Hepatocyte (in vitro differentiated cells): ENCODE measurements around the gene IL11RA. TPM values are rescaled to one million over a fixed set of nuclear protein-coding genes. Genes with fewer than 3 reads are reported as not detected.

Experiments used
- DNase-seq: peaks from one replicate; pipeline ENCODE4 v3.0.0-alpha.2; 2016; ENCODE audit warnings: low spot score
- H2AFZ ChIP-seq: fragments of 200-600 bp; sonication (generic); 2 replicates; pipeline ENCODE4 v1.6.0; 2016; ENCODE audit warnings: antibody characterized with exemption, mild to moderate bottlenecking
- H3K27ac ChIP-seq: fragments of 200-600 bp; sonication (generic); 2 replicates; pipeline ENCODE4 v1.5.1; 2016; ENCODE audit warnings: mild to moderate bottlenecking
- H3K27me3 ChIP-seq: fragments of 200-600 bp; sonication (generic); 2 replicates; pipeline ENCODE4 v1.6.1; 2016
- H3K36me3 ChIP-seq: fragments of 200-600 bp; sonication (generic); replicated peaks from 2 replicates; pipeline ENCODE4 v1.5.1; 2016; ENCODE audit warnings: low read depth; ENCODE audit not compliant: insufficient read depth
- H3K4me1 ChIP-seq: fragments of 200-600 bp; sonication (generic); 2 replicates; pipeline ENCODE4 v1.5.1; 2016; ENCODE audit warnings: mild to moderate bottlenecking, moderate library complexity; ENCODE audit not compliant: insufficient read depth
- H3K4me2 ChIP-seq: fragments of 200-600 bp; sonication (generic); 2 replicates; pipeline ENCODE4 v1.6.0; 2016
- H3K4me3 ChIP-seq: fragments of 200-600 bp; sonication (generic); 2 replicates; pipeline ENCODE4 v1.5.1; 2016; ENCODE audit warnings: mild to moderate bottlenecking
- H3K79me2 ChIP-seq: fragments of 200-600 bp; sonication (generic); 2 replicates; pipeline ENCODE4 v1.6.0; 2017; ENCODE audit warnings: mild to moderate bottlenecking
- H3K9me2 ChIP-seq: fragments of 200-600 bp; sonication (generic); replicated peaks from 2 replicates; pipeline ENCODE4 v1.6.0; 2017; ENCODE audit warnings: mild to moderate bottlenecking; ENCODE audit not compliant: insufficient read depth
- H3K9me3 ChIP-seq: fragments of 200-600 bp; sonication (generic); 2 replicates; pipeline ENCODE4 v1.5.1; 2016; ENCODE audit warnings: low read depth, mild to moderate bottlenecking
- H4K20me1 ChIP-seq: fragments of 200-600 bp; sonication (generic); 2 replicates; pipeline ENCODE4 v1.6.0; 2016; ENCODE audit warnings: mild to moderate bottlenecking; ENCODE audit not compliant: insufficient read depth, poor library complexity, severe bottlenecking
- CTCF ChIP-seq: fragments of 200-600 bp; sonication (generic); IDR thresholded peaks from 2 replicates; pipeline ENCODE4 v1.5.1; 2016; ENCODE audit warnings: antibody characterized with exemption, mild to moderate bottlenecking; ENCODE audit not compliant: poor library complexity
- EZH2 ChIP-seq: fragments of 200-600 bp; sonication (generic); IDR thresholded peaks from 2 replicates; pipeline ENCODE4 v1.6.1; 2016; ENCODE audit warnings: antibody characterized with exemption, mild to moderate bottlenecking, borderline replicate concordance
- EZH2phosphoT487 ChIP-seq: fragments of 200-600 bp; sonication (generic); IDR thresholded peaks from one replicate; pipeline ENCODE4 v1.6.1; 2018; ENCODE audit warnings: antibody characterized with exemption, mild to moderate bottlenecking, low read depth, moderate library complexity; ENCODE audit not compliant: unreplicated experiment, severe bottlenecking
- WGBS: methylation state at CpG from one replicate; pipeline ENCODE4 v1.1.6; 2016; ENCODE audit warnings: low lambda C conversion rate; ENCODE audit errors: missing lambda C conversion rate; 5-methylcytosine and 5-hydroxymethylcytosine counted together
- polyA plus RNA-seq: library from polyadenylated mRNA; unstranded; fragments of >200 nt; fragmentation: Nextera tagmentation; extraction: Ambion mirVana; gene quantifications from 2 replicates; pipeline ENCODE4 v1.2.1, GENCODE V29; 2016
- total RNA-seq: library from RNA; depleted of rRNA; stranded (reverse); fragments of >200 nt; gene quantifications from 2 replicates; pipeline ENCODE4 v1.2.3, GENCODE V29; 2014

The IL11RA gene
- total RNA-seq, result 69.4 and 74.6 TPM in 2 replicates
- polyA plus RNA-seq, result 91.8 and 97.2 TPM in 2 replicates

- 3% methylated on average over 15 of the region's 24 CpGs for WGBS
- H3K4me1 ChIP-seq, result peaks cover 49% of the 10 kb centered on the region
- H3K36me3 ChIP-seq, result no peaks in the 10 kb centered on the region
- H3K4me3 ChIP-seq, result no peak within 1 kb of the TSS
- H2AFZ ChIP-seq, result peak within 1 kb of the TSS; percentile 12
- peak; percentile 92 for DNase-seq
- H3K27me3 ChIP-seq, result no peaks in the 10 kb centered on the region
- H3K27ac ChIP-seq, result peak within 1 kb of the TSS; percentile 94
- H3K9me2 ChIP-seq, result no peaks in the 10 kb centered on the region
- H3K79me2 ChIP-seq, result peaks cover 30% of the 10 kb centered on the region
- H3K4me2 ChIP-seq, result peak within 1 kb of the TSS; percentile 87
- no peaks in the 10 kb centered on the region for H4K20me1 ChIP-seq
- no peak for TF ChIP-seq EZH2
- TF ChIP-seq CTCF, result no peak
- TF ChIP-seq EZH2phosphoT487, result no peak
- no peaks in the 10 kb centered on the region for H3K9me3 ChIP-seq
Observed at GRCh38 chr9:34651876-34652601, at the start of gene IL11RA. IL11RA (plus strand) TSS chr9:34652185; CDS start chr9:34655218, 3,033 bp downstream.

GRCh38 chr9:34603610-34604231 lies 48.3 kb upstream of the IL11RA start:
- TF ChIP-seq CTCF (peak; percentile 95), EZH2 (no peak)
- H3K27ac ChIP-seq, result no peak overlapping the region
- no peak overlapping the region for H3K4me3 ChIP-seq
- peak; percentile 87 for DNase-seq
- no peaks in the 10 kb centered on the region for H3K27me3 ChIP-seq
- peaks cover 4% of the 10 kb centered on the region for H3K4me1 ChIP-seq
- H3K9me2 ChIP-seq, result no peaks in the 10 kb centered on the region
- no peak overlapping the region for H2AFZ ChIP-seq
- 53% methylated on average over 4 of the region's 4 CpGs for WGBS
- no peaks in the 10 kb centered on the region for H3K9me3 ChIP-seq
- no peaks in the 10 kb centered on the region for H3K79me2 ChIP-seq
- H4K20me1 ChIP-seq, result no peaks in the 10 kb centered on the region
- no peaks in the 10 kb centered on the region for H3K36me3 ChIP-seq
- H3K4me2 ChIP-seq, result no peak overlapping the region

GRCh38 chr9:34606190-34606589 lies 45.8 kb upstream of the IL11RA start:
- Histone ChIP-seq H3K27ac (no peak overlapping the region), H3K36me3 (no peaks in the 10 kb centered on the region)
- no peak for DNase-seq

More at GRCh38 chr9:34606190-34606589, 45.8 kb upstream of the IL11RA start:
- Histone ChIP-seq H3K4me2 (no peak overlapping the region), H3K4me3 (no peak overlapping the region), H3K9me3 (no peaks in the 10 kb centered on the region), H3K27me3 (no peaks in the 10 kb centered on the region), H2AFZ (no peak overlapping the region), H3K9me2 (no peaks in the 10 kb centered on the region), H3K79me2 (peaks cover 6% of the 10 kb centered on the region), H4K20me1 (no peaks in the 10 kb centered on the region), H3K4me1 (peaks cover 9% of the 10 kb centered on the region)
- TF ChIP-seq EZH2phosphoT487, result no peak
- no peak for TF ChIP-seq CTCF
- TF ChIP-seq EZH2, result no peak
